Neuronal stem cell (in vitro differentiated cells): Measurements from ENCODE around the gene NCOR2.

Experiments used
- DNase-seq: peaks from one replicate; pipeline ENCODE4 v3.0.0-alpha.2; 2013; ENCODE audit warnings: low spot score
- H2AFZ ChIP-seq: one replicate; pipeline ENCODE4 v1.6.1; 2013; ENCODE audit warnings: mild to moderate bottlenecking, low read length, inconsistent platforms
- H2AK5ac ChIP-seq: 2 replicates; pipeline ENCODE4 v1.6.1; 2013; ENCODE audit warnings: low read depth, mild to moderate bottlenecking, inconsistent platforms, low read length, moderate library complexity, mixed read lengths
- H2BK120ac ChIP-seq: 2 replicates; pipeline ENCODE4 v1.6.1; 2013; ENCODE audit warnings: low read depth, mild to moderate bottlenecking, inconsistent platforms, low read length, moderate library complexity, mixed read lengths
- H2BK12ac ChIP-seq: one replicate; pipeline ENCODE4 v1.6.1; 2013; ENCODE audit warnings: low read length, inconsistent platforms
- H2BK15ac ChIP-seq: 2 replicates; pipeline ENCODE4 v1.6.1; 2013; ENCODE audit warnings: mild to moderate bottlenecking, low read length, inconsistent platforms, mixed read lengths
- H2BK5ac ChIP-seq: one replicate; pipeline ENCODE4 v1.6.1; 2013; ENCODE audit warnings: inconsistent platforms, mild to moderate bottlenecking, low read length, moderate library complexity
- H3K14ac ChIP-seq: one replicate; pipeline ENCODE4 v1.6.1; 2013; ENCODE audit warnings: low read length, inconsistent platforms
- H3K18ac ChIP-seq: 2 replicates; pipeline ENCODE4 v1.6.1; 2013; ENCODE audit warnings: low read length, inconsistent platforms
- H3K23ac ChIP-seq: 2 replicates; pipeline ENCODE4 v1.6.1; 2013; ENCODE audit warnings: low read depth, mild to moderate bottlenecking, mixed read lengths, low read length, inconsistent platforms; ENCODE audit not compliant: poor library complexity
- H3K27ac ChIP-seq: replicated peaks from 3 replicates; pipeline ENCODE4 v1.5.1; 2013; ENCODE audit warnings: low read length, inconsistent platforms
- H3K27me3 ChIP-seq, 3 experiments: 2 replicates each; pipeline ENCODE4 v1.6.1; 2013; ENCODE audit warnings: low read length in 3 of 3, mild to moderate bottlenecking in 2 of 3, inconsistent platforms in 1 of 3, low read depth in 1 of 3, mixed read lengths in 1 of 3, moderate library complexity in 1 of 3; ENCODE audit not compliant: control insufficient read depth in 3 of 3, insufficient read depth in 3 of 3
- H3K36me3 ChIP-seq, 2 donors: replicated peaks in 1 of 2; 2 replicates each; pipeline ENCODE4 v1.6.1; 2013; ENCODE audit warnings: low read length in 2 of 2; ENCODE audit not compliant: control insufficient read depth in 2 of 2, insufficient read depth in 2 of 2
- H3K4ac ChIP-seq: 2 replicates; pipeline ENCODE4 v1.6.1; 2013; ENCODE audit warnings: inconsistent platforms, mild to moderate bottlenecking, low read length, moderate library complexity
- H3K4me1 ChIP-seq, 2 donors: 1 replicate in 1 of 2; 2 replicates in 1 of 2; pipeline ENCODE4 v1.6.1; 2013; ENCODE audit warnings: low read length in 2 of 2, low read depth in 1 of 2; ENCODE audit not compliant: control insufficient read depth in 2 of 2, insufficient read depth in 1 of 2
- H3K4me2 ChIP-seq: one replicate; pipeline ENCODE4 v1.6.1; 2013; ENCODE audit warnings: mild to moderate bottlenecking, low read length, inconsistent platforms; ENCODE audit not compliant: insufficient read depth, poor library complexity, severe bottlenecking
- H3K4me3 ChIP-seq, 2 donors: 2 replicates each; pipeline ENCODE4 v1.5.1; 2013; ENCODE audit warnings: low read length in 2 of 2, mild to moderate bottlenecking in 2 of 2, inconsistent platforms in 1 of 2, moderate library complexity in 1 of 2
- H3K79me1 ChIP-seq: one replicate; pipeline ENCODE4 v1.6.1; 2013; ENCODE audit warnings: low read depth, mild to moderate bottlenecking, inconsistent platforms, low read length, moderate library complexity
- H3K9ac ChIP-seq: one replicate; pipeline ENCODE4 v1.6.1; 2013; ENCODE audit warnings: mild to moderate bottlenecking, low read depth, low read length, inconsistent platforms; ENCODE audit not compliant: poor library complexity
- H3K9me3 ChIP-seq, 2 donors: replicated peaks in 1 of 2; 2 replicates each; pipeline versions ENCODE3 to v1.6.1; 2013; ENCODE audit warnings: low read length in 2 of 2, mild to moderate bottlenecking in 2 of 2, inconsistent platforms in 1 of 2, low read depth in 1 of 2, mixed read lengths in 1 of 2, moderate library complexity in 1 of 2; ENCODE audit not compliant: control insufficient read depth in 2 of 2, insufficient read depth in 1 of 2
- H4K8ac ChIP-seq: one replicate; pipeline ENCODE4 v1.6.1; 2013; ENCODE audit warnings: low read depth, mild to moderate bottlenecking, inconsistent platforms, low read length, moderate library complexity
- H4K91ac ChIP-seq: one replicate; pipeline ENCODE4 v1.6.1; 2013; ENCODE audit warnings: low read length, low read depth, mild to moderate bottlenecking, inconsistent platforms; ENCODE audit not compliant: poor library complexity
- WGBS, 2 donors: extraction: QIAGEN DNeasy Blood & Tissue Kit; methylation state at CpG; one replicate each; pipeline ENCODE4 v1.1.7; 2013; ENCODE audit warnings: missing lambda C conversion rate in 2 of 2, mixed read lengths in 1 of 2; ENCODE audit not compliant: insufficient read length in 2 of 2, insufficient replicate concordance in 1 of 2; ENCODE audit errors: extremely low coverage in 2 of 2; 5-methylcytosine and 5-hydroxymethylcytosine counted together

Gene NCOR2

DNA sequence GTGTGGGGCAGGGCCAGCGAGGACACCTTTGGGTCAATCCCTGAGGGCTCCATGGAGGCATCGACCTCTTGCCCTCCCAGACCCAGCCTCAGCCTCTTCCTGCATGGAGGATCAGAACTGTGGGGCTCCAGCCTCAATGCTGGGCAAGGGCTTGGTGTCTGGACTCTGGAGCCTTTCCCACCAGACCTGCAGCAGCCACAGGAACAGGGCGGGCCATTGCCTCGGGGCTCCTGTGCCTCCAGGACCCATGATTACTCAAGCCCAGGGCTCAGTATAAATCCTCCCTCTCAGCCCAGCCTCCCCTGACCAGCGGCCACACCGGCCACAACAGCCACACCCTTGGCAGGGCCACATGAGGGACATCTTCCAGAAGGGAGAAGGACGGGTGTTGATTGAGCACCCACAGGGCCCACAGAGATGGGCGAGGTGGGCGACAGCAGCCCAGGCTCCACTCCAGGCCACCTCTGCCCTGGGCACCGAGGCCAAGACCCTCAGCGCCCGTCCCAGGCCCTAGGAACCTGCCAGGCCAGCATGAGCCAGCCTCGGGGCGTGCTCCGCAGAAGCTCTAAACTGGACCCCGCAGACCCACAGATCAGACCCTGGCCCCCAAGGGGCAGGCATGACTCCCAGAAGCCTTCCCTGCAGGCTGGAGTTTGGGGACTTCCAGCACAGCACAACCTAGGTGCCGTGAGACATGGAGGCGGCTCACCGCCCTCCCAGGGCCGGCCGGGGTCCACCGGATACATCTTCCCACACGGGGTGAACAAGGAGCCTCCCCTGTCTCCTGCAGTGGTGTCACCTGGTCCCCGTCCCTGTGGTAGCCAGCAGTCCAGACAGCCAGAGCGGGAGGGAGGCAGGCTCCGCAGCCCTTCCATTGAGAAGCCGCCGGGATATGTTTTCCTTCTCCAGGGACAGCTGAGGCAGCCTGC lies 25.1 kb downstream of the NCOR2 start:
- H3K27ac ChIP-seq = no peak overlapping the region
- H2BK15ac ChIP-seq = peak overlapping the region; percentile 97
- H3K23ac ChIP-seq = peak overlapping the region; percentile 91
- no peaks in the 10 kb centered on the region for H3K27me3 ChIP-seq
- no peak overlapping the region for H2AFZ ChIP-seq
- H3K4me3 ChIP-seq = no peak overlapping the region
- H2BK5ac ChIP-seq = peak overlapping the region; percentile 75
- H3K18ac ChIP-seq = peak overlapping the region; percentile 87
- H3K9ac ChIP-seq = peak overlapping the region; percentile 60
- H4K91ac ChIP-seq = no peak overlapping the region
- no peak overlapping the region for H4K8ac ChIP-seq
- no peak overlapping the region for H3K4me2 ChIP-seq
- no peaks in the 10 kb centered on the region for H3K36me3 ChIP-seq
- H3K9me3 ChIP-seq = no peaks in the 10 kb centered on the region
- no peak for DNase-seq
- H3K14ac ChIP-seq = peak overlapping the region; percentile 97
- WGBS, 2 donors = no CpG with 5 or more reads among the region's 28 CpGs
- H3K4ac ChIP-seq = no peak overlapping the region
- H3K79me1 ChIP-seq = peaks cover 24% of the 10 kb centered on the region
- H2BK120ac ChIP-seq = peak overlapping the region; percentile 54
- H2BK12ac ChIP-seq = peak overlapping the region; percentile 58
- peak overlapping the region; percentile 90 for H2AK5ac ChIP-seq
- peaks cover 28 to 48% of the 10 kb centered on the region in 2 donors for H3K4me1 ChIP-seq

DNA sequence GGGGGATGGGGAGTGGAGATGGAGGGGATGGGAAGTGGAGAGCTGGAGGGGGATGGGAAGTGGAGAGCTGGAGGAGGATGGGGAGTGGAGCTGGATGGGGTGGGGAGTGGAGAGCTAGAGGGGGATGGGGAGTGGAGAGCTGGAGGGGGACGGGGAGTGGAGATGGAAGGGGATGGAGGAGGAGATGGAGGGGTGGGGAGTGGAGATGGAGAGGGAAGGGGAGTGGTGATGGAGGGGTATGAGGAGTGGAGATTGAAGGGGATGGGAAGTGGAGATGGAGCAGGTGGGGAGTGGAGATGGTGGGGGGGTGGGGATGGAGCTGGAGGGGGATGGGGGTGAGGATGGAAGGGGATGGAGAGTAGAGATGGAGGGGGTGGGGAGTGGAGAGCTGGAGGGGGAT lies 26.1 kb downstream of the NCOR2 start:
- WGBS, 2 donors = 100% methylated on average over 1 of the region's 1 CpG; no CpG with 5 or more reads in 1 of the 2 donors
- Histone ChIP-seq H3K9me3 (no peaks in the 10 kb centered on the region), H2BK120ac (no peak overlapping the region), H3K4me3 (no peak overlapping the region), H3K36me3 (no peaks in the 10 kb centered on the region), H2BK12ac (no peak overlapping the region), H2AK5ac (no peak overlapping the region), H3K18ac (no peak overlapping the region), H2BK5ac (no peak overlapping the region), H3K27me3 (no peaks in the 10 kb centered on the region), H3K4ac (no peak overlapping the region), H3K23ac (no peak overlapping the region), H3K9ac (no peak overlapping the region), H3K79me1 (peaks cover 22% of the 10 kb centered on the region), H3K14ac (no peak overlapping the region), H4K8ac (no peak overlapping the region), H2BK15ac (no peak overlapping the region), H2AFZ (no peak overlapping the region), H3K4me2 (no peak overlapping the region), H3K27ac (no peak overlapping the region), H3K4me1 (peaks cover 28 to 47% of the 10 kb centered on the region in 2 donors), H4K91ac (no peak overlapping the region)
- no peak for DNase-seq

DNA sequence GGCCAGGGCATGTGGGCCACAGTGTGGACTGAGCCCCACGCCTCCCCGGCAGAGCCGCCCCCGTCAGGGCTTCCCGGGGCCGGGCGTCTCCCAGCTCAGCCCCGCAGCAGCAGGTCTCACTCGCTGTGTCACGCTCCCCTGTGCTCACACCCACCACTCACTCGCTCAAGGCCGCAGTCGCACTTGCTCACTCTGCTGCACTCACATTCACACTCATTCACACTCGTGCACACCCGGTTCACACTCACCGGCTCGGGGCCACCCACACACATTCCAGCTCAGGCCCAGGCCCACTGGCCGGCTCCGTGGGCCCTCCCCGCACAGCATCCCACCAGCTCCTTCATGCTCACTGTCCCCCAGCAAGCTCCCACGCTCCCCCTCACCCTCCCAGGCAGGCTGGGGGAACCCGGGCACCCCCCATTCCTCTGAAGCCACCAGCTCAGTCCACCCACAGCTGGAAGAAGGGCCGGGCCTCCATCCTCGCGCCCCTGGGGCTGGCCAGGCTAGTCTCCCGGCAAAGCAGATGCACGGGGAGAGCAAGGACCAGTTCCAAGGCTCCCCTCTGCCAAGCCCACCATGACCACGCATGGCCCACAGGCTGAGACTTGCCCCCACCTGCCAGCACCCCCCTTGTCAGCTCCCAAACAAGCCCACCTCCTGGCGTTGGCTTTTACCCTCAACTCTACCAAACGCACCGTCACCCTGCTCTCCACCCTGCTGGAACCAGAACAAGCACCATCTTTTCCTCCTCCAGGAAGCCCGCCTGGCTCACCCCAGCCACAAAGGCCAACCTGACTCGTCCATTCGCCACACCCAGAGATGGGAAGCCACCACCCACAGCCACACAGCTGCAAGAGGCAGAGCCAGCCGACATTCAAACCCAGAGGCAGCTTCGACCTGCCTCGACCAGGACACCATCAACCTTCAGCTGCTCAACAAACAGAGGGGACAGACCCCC lies 28.0 kb downstream of the NCOR2 start:
- peaks cover 27% of the 10 kb centered on the region for H3K79me1 ChIP-seq
- peak overlapping the region; percentile 48 for H2BK12ac ChIP-seq
- H3K14ac ChIP-seq = peak overlapping the region; percentile 90
- no peak for DNase-seq
- H2AK5ac ChIP-seq = peak overlapping the region; percentile 5
- peak overlapping the region; percentile 46 for H3K9ac ChIP-seq
- peak overlapping the region; percentile 94 for H4K91ac ChIP-seq
- H3K23ac ChIP-seq = peak overlapping the region; percentile 90
- H2BK15ac ChIP-seq = peak overlapping the region; percentile 24
- no peak overlapping the region for H2AFZ ChIP-seq
- peaks cover 2 to 4% of the 10 kb centered on the region in 2 donors for H3K36me3 ChIP-seq
- no peaks in the 10 kb centered on the region for H3K27me3 ChIP-seq
- WGBS, 2 donors = no CpG with 5 or more reads among the region's 37 CpGs
- H2BK5ac ChIP-seq = peak overlapping the region; percentile 61
- H3K9me3 ChIP-seq = no peaks in the 10 kb centered on the region
- no peak overlapping the region for H3K27ac ChIP-seq
- H3K4me3 ChIP-seq = peak overlapping the region in 1 of 2 donors; percentile 56
- peak overlapping the region; percentile 52 for H4K8ac ChIP-seq
- peak overlapping the region; percentile 66 for H3K4ac ChIP-seq
- H3K4me1 ChIP-seq = peaks cover 25 to 35% of the 10 kb centered on the region in 2 donors
- H3K4me2 ChIP-seq = no peak overlapping the region
- peak overlapping the region; percentile 87 for H3K18ac ChIP-seq
- H2BK120ac ChIP-seq = no peak overlapping the region
